GM12801 (cell line): ENCODE data around the gene GCHFR.

Experiments used
- CTCF ChIP-seq: IDR thresholded peaks from one replicate; pipeline ENCODE4 v1.5.1; 2011; ENCODE audit warnings: control low read depth; ENCODE audit not compliant: insufficient read length; ENCODE audit errors: extremely low read depth

Gene GCHFR

GRCh38 chr15:40787344-40787841 lies 23.5 kb downstream of the GCHFR start:
- no peak for TF ChIP-seq CTCF

GRCh38 chr15:40787991-40788390 lies 24.1 kb downstream of the GCHFR start:
- no peak for TF ChIP-seq CTCF

GRCh38 chr15:40789119-40789518 lies 25.3 kb downstream of the GCHFR start:
- no peak for TF ChIP-seq CTCF

GRCh38 chr15:40789999-40790398 lies 26.1 kb downstream of the GCHFR start:
- TF ChIP-seq CTCF = no peak

- no peak for TF ChIP-seq CTCF
These were observed 26.9 kb downstream of the GCHFR start for GRCh38 chr15:40790718-40791117.

GRCh38 chr15:40792394-40792793 lies 28.5 kb downstream of the GCHFR start:
- TF ChIP-seq CTCF = no peak

GRCh38 chr15:40793216-40793989 lies 29.5 kb downstream of the GCHFR start:
- no peak for TF ChIP-seq CTCF
